Ramos (cell line): ENCODE data around the gene GNAS.

Experiments used
- in situ Hi-C: fragments of 300-500 bp; cut with MboI; formaldehyde crosslinking; loops from one replicate; pipeline ENCODE4 v1.14.3; 2022; ENCODE audit warnings: low sequenced_read_pairs; ENCODE audit not compliant: unreplicated experiment

GNAS gene

GRCh38 chr20:58826271-58826670 lies 26.2 kb upstream of the GNAS start:
- in situ Hi-C loops = loop anchor here (25.0 kb wide), 1 partner anchor 589 kb away; the partner anchor contains the start of gene ANKRD60

GRCh38 chr20:58828136-58828535 lies 24.4 kb upstream of the GNAS start:
- in situ Hi-C loops = loop anchor here (25.0 kb wide), 1 partner anchor 591 kb away; the partner anchor contains the start of gene ANKRD60

GRCh38 chr20:58828804-58829203 lies 23.7 kb upstream of the GNAS start:
- in situ Hi-C loops = loop anchor here (25.0 kb wide), 1 partner anchor 592 kb away; the partner anchor contains the start of gene ANKRD60

GRCh38 chr20:58829531-58829941 lies 23.0 kb upstream of the GNAS start:
- in situ Hi-C loops = loop anchor here (25.0 kb wide), 1 partner anchor 592 kb away; the partner anchor contains the start of gene ANKRD60

- in situ Hi-C loops = loop anchor here (25.0 kb wide), 1 partner anchor 595 kb away; the partner anchor contains the start of gene ANKRD60
These were observed 20.1 kb upstream of the GNAS start for GRCh38 chr20:58832457-58832856.

- in situ Hi-C loops = loop anchor here (25.0 kb wide), 1 partner anchor 597 kb away; the partner anchor contains the start of gene ANKRD60
These were observed 18.6 kb upstream of the GNAS start for GRCh38 chr20:58833921-58834320.

- in situ Hi-C loops = loop anchor here (25.0 kb wide), 1 partner anchor 598 kb away; the partner anchor contains the start of gene ANKRD60
These were observed 17.3 kb upstream of the GNAS start for GRCh38 chr20:58835231-58835630.

- in situ Hi-C loops = loop anchor here (25.0 kb wide), 1 partner anchor 599 kb away; the partner anchor contains the start of gene ANKRD60
These were observed 15.8 kb upstream of the GNAS start for GRCh38 chr20:58836616-58837204.

GRCh38 chr20:58837717-58838116 lies 14.8 kb upstream of the GNAS start:
- in situ Hi-C loops = loop anchor here (25.0 kb wide), 1 partner anchor 600 kb away; the partner anchor contains the start of gene ANKRD60

- in situ Hi-C loops = loop anchor here (25.0 kb wide), 1 partner anchor 601 kb away; the partner anchor contains the start of gene ANKRD60
These were observed 14.3 kb upstream of the GNAS start for GRCh38 chr20:58838174-58838573.

- in situ Hi-C loops = loop anchor here (25.0 kb wide), 1 partner anchor 602 kb away; the partner anchor contains the start of gene ANKRD60
These were observed 13.0 kb upstream of the GNAS start for GRCh38 chr20:58839474-58839874.

GRCh38 chr20:58839991-58840747 lies 12.3 kb upstream of the GNAS start:
- in situ Hi-C loops = loop anchor here (25.0 kb wide), 1 partner anchor 603 kb away; the partner anchor contains the start of gene ANKRD60

GRCh38 chr20:58840816-58841538 lies 11.5 kb upstream of the GNAS start:
- in situ Hi-C loops = loop anchor here (25.0 kb wide), 1 partner anchor 604 kb away; the partner anchor contains the start of gene ANKRD60

GRCh38 chr20:58841539-58842264 lies 10.8 kb upstream of the GNAS start:
- in situ Hi-C loops = loop anchor here (25.0 kb wide), 1 partner anchor 604 kb away; the partner anchor contains the start of gene ANKRD60

- in situ Hi-C loops = loop anchor here (25.0 kb wide), 1 partner anchor 605 kb away; the partner anchor contains the start of gene ANKRD60
These were observed 10.2 kb upstream of the GNAS start for GRCh38 chr20:58842276-58842675.

GRCh38 chr20:58843128-58843556 lies 9.4 kb upstream of the GNAS start:
- in situ Hi-C loops = loop anchor here (25.0 kb wide), 1 partner anchor 606 kb away; the partner anchor contains the start of gene ANKRD60

- in situ Hi-C loops = loop anchor here (25.0 kb wide), 1 partner anchor 608 kb away; the partner anchor contains the start of gene ANKRD60
These were observed 6.8 kb upstream of the GNAS start for GRCh38 chr20:58845706-58846105.

- in situ Hi-C loops = loop anchor here (25.0 kb wide), 1 partner anchor 610 kb away; the partner anchor contains the start of gene ANKRD60
These were observed 5.1 kb upstream of the GNAS start for GRCh38 chr20:58847463-58847862.

- in situ Hi-C loops = loop anchor here (25.0 kb wide), 2 partner anchors 562 to 637 kb away; no protein-coding TSS in a partner anchor
These were observed 1.8 kb upstream of the GNAS start, which contains the start of gene GNAS-AS1 for GRCh38 chr20:58850693-58851174. GNAS-AS1 (minus strand) TSS chr20:58850902.
